Mucosa of descending colon (tissue), 3 donors: ENCODE data around the gene CTNND2. TPM values are rescaled to one million over a fixed set of nuclear protein-coding genes. Genes with fewer than 3 reads are reported as not detected.

Experiments used
- ATAC-seq: fragments of 200-7000 bp; cut with Tn5 transposase; one replicate; pipeline ENCODE4 v1.9.1; 2020; ENCODE audit warnings: mild to moderate bottlenecking, moderate library complexity
- DNase-seq, 3 donors: peaks; one replicate each; pipeline ENCODE4 v3.0.0-alpha.2; 2020
- H3K36me3 ChIP-seq: fragments of 200-600 bp; one replicate; pipeline ENCODE4 v1.8.0; 2021; ENCODE audit warnings: low read depth, mild to moderate bottlenecking
- H3K4me1 ChIP-seq: fragments of 200-600 bp; one replicate; pipeline ENCODE4 v1.8.0; 2021; ENCODE audit warnings: low read depth, mild to moderate bottlenecking
- H3K4me3 ChIP-seq: fragments of 200-600 bp; one replicate; pipeline ENCODE4 v1.8.0; 2021; ENCODE audit warnings: mild to moderate bottlenecking
- H3K9me3 ChIP-seq: fragments of 200-600 bp; one replicate; pipeline ENCODE4 v1.8.0; 2021; ENCODE audit warnings: mild to moderate bottlenecking
- intact Hi-C, 2 donors: fragments of 100-400 bp; cut with DNase I in 1 of 2; cut with micrococcal nuclease in 1 of 2; formaldehyde crosslinking; loops; one replicate each; pipeline versions ENCODE4 v1.11.0 to v1.11.1; 2022; cut with DNase I, micrococcal nuclease
- total RNA-seq, 3 donors: library from RNA; stranded (reverse); fragmentation: NEBNext Ultra II Directional in 2 of 3; extraction: Animal tissue kit (Norgen Biotek cat#: 25700) in 2 of 3; gene quantifications; one replicate each; pipeline versions ENCODE4 v1.2.1 to v1.2.4, GENCODE V29; 2021 to 2023
- TF ChIP-seq, protein P1 (sequence below): fragments of 200-600 bp; IDR thresholded peaks from one replicate; pipeline ENCODE4 v1.8.0; 2022; ENCODE audit warnings: antibody characterized with exemption, mild to moderate bottlenecking
- donor health status: DM: no; HTN: no; CAD: no; lungs with moderate emphysema.
- donor health status: DM: no; HTN: no; CAD: no.
- donor health status: DM: no; HTN: yes; CAD: no.

Gene CTNND2
- total RNA-seq, 3 donors from 2014 or later = 0.70 to 3.4 (median 0.81) TPM

DNA sequence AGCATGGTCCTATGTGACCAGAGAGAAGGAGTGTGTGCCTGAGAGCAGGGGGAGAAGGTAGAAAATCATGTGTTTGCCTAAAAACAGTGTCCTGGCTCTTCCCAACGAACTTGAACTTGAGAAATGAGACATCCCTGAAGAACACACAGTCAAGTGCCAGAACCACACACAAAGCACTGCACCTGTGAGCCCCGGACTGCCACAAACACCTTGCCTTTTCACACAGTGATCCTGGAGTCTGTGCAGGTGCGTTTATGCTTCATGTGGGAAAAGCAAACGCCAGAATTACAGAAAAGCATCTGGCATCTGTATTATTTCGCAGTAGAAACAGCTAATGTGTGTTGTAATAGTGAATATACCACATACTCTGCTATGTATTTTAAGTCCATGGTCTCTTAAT, 9.3 kb downstream of the CTNND2 start:
- TF ChIP-seq, protein P1, sequence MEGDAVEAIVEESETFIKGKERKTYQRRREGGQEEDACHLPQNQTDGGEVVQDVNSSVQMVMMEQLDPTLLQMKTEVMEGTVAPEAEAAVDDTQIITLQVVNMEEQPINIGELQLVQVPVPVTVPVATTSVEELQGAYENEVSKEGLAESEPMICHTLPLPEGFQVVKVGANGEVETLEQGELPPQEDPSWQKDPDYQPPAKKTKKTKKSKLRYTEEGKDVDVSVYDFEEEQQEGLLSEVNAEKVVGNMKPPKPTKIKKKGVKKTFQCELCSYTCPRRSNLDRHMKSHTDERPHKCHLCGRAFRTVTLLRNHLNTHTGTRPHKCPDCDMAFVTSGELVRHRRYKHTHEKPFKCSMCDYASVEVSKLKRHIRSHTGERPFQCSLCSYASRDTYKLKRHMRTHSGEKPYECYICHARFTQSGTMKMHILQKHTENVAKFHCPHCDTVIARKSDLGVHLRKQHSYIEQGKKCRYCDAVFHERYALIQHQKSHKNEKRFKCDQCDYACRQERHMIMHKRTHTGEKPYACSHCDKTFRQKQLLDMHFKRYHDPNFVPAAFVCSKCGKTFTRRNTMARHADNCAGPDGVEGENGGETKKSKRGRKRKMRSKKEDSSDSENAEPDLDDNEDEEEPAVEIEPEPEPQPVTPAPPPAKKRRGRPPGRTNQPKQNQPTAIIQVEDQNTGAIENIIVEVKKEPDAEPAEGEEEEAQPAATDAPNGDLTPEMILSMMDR = no peak
- no peak overlapping the region for H3K4me3 ChIP-seq
- no peak for ATAC-seq
- intact Hi-C loops = no loop called here
- no peaks in the 10 kb centered on the region for H3K36me3 ChIP-seq
- H3K9me3 ChIP-seq = no peaks in the 10 kb centered on the region
- no peaks in the 10 kb centered on the region for H3K4me1 ChIP-seq
- no peak for DNase-seq

DNA sequence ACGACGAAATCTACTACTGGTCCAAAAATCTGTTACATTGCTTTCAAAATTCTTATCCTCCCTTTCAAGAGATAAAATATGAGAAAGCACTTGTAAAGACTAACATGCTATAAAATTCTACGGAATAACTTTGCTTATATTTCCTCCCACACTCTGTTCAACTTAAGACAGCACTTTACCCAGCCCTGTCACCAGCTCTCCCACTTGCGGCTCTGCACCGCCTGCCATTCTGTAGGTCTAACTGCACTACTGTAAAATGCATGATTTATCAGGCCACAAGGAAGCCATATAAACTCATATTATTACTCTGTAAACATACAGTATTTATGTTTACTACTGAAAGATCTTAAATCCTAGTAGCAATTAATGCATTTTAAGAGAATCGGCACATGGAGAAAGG, 11.4 kb downstream of the CTNND2 start:
- intact Hi-C loops = no loop called here
- TF ChIP-seq, protein P1 = no peak
- no peak for ATAC-seq

GRCh38 chr5:11890777-11891176, 13.5 kb downstream of the CTNND2 start:
- no peak for DNase-seq
- Histone ChIP-seq H3K4me3 (no peak overlapping the region), H3K9me3 (no peaks in the 10 kb centered on the region), H3K4me1 (no peaks in the 10 kb centered on the region), H3K36me3 (no peaks in the 10 kb centered on the region)
- ATAC-seq = no peak
- intact Hi-C loops = no loop called here
- TF ChIP-seq, protein P1 = no peak

More for the DNA sequence above, 11.4 kb downstream of the CTNND2 start:
- no peaks in the 10 kb centered on the region for H3K36me3 ChIP-seq
- DNase-seq = no peak
- H3K4me1 ChIP-seq = no peaks in the 10 kb centered on the region
- H3K4me3 ChIP-seq = no peak overlapping the region
- no peaks in the 10 kb centered on the region for H3K9me3 ChIP-seq

- H3K4me3 ChIP-seq = no peak overlapping the region
- no peaks in the 10 kb centered on the region for H3K9me3 ChIP-seq
- TF ChIP-seq, protein P1 = no peak
- H3K36me3 ChIP-seq = no peaks in the 10 kb centered on the region
- intact Hi-C loops = no loop called here
- ATAC-seq = no peak
- DNase-seq = no peak
- H3K4me1 ChIP-seq = no peaks in the 10 kb centered on the region
Measured at GRCh38 chr5:11888221-11888620, 16.0 kb downstream of the CTNND2 start.

- ATAC-seq (no peak), DNase-seq (no peak)
- intact Hi-C loops = no loop called here
- TF ChIP-seq, protein P1 = no peak
- no peaks in the 10 kb centered on the region for H3K4me1 ChIP-seq
- no peaks in the 10 kb centered on the region for H3K9me3 ChIP-seq
- H3K36me3 ChIP-seq = no peaks in the 10 kb centered on the region
- no peak overlapping the region for H3K4me3 ChIP-seq
Measured at GRCh38 chr5:11878814-11879213, 25.4 kb downstream of the CTNND2 start.

DNA sequence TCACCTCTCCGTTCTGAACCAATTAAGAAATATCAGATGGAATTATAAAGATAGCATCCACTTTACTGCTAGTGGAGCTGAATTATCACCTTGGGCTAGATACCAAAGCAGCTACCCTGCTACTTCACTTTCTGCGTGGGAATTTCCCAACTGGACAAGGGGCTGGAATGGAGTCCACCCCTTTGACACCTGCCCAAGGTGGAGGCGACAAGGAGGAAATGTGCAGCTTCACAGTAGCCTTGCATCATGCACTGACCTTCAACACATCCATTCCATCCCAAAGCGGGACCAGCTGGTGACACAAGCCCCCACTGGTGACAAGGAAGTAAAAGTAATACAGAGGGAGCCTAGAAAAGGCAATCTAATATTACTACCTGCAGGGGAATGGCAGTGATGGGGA, 30.7 kb downstream of the CTNND2 start:
- TF ChIP-seq, protein P1 = no peak
- Histone ChIP-seq H3K36me3 (no peaks in the 10 kb centered on the region), H3K9me3 (no peaks in the 10 kb centered on the region), H3K4me1 (no peaks in the 10 kb centered on the region), H3K4me3 (no peak overlapping the region)
- intact Hi-C loops = no loop called here
- ATAC-seq = no peak
- no peak for DNase-seq
